Measurements from ENCODE around the gene OR13C9. TPM values are rescaled to one million over a fixed set of nuclear protein-coding genes. Genes with fewer than 3 reads are reported as not detected.
"Not testable (repeated sequence)": the region's sequence is repeated elsewhere in the genome, so short reads cannot be mapped to it uniquely, and the experiment has no call there.

OR13C9 gene
- total RNA-seq (2014; rRNA removed; shearing (Covaris generic); ENCODE audit: low replicate concordance) = not detected in 2 replicates

GRCh38 chr9:104618104-104618503 lies at the start of gene OR13C9:
OR13C9 (minus strand) TSS chr9:104618204; CDS start chr9:104618204, 0 bp downstream.
- no peaks in the 10 kb centered on the region for H4K20me1 ChIP-seq (ENCODE audit: insufficient read depth, low read depth, low read length)
- H3K9me2 ChIP-seq (replicated peaks; ENCODE audit: insufficient read depth, low read length) = no peaks in the 10 kb centered on the region
- DNase-seq = no peak
- no peaks in the 10 kb centered on the region for H3K9me3 ChIP-seq (ENCODE audit: low read length)
- no peak within 1 kb of the TSS for H3K9ac ChIP-seq (ENCODE audit: low read length)
- no peak within 1 kb of the TSS for H3K4me2 ChIP-seq (ENCODE audit: low read depth, low read length, poor library complexity, severe bottlenecking)
- H3K4me1 ChIP-seq (ENCODE audit: low read length) = peaks cover 39% of the 10 kb centered on the region
- H3K36me3 ChIP-seq (ENCODE audit: insufficient read depth, low read length) = no peaks in the 10 kb centered on the region
- H3K79me2 ChIP-seq (ENCODE audit: low read length) = no peaks in the 10 kb centered on the region
- H3K4me3 ChIP-seq (ENCODE audit: low read length) = no peak within 1 kb of the TSS
- H3K27me3 ChIP-seq (ENCODE audit: low read length) = no peaks in the 10 kb centered on the region
- no peak within 1 kb of the TSS for H3K27ac ChIP-seq (ENCODE audit: low read length)
- H2AFZ ChIP-seq (ENCODE audit: low read length) = no peak within 1 kb of the TSS

- no peak overlapping the region for H3K9ac ChIP-seq (ENCODE audit: low read length)
- no peaks in the 10 kb centered on the region for H3K27me3 ChIP-seq (ENCODE audit: low read length)
- peaks cover 29% of the 10 kb centered on the region for H3K4me1 ChIP-seq (ENCODE audit: low read length)
- no peak overlapping the region for H3K4me3 ChIP-seq (ENCODE audit: low read length)
- no peak for DNase-seq
- H3K27ac ChIP-seq (ENCODE audit: low read length) = no peak overlapping the region
- peak overlapping the region; percentile 17 for H3K4me2 ChIP-seq (ENCODE audit: low read depth, low read length, poor library complexity, severe bottlenecking)
- H3K9me2 ChIP-seq (replicated peaks; ENCODE audit: insufficient read depth, low read length) = no peaks in the 10 kb centered on the region
- peaks cover 1% of the 10 kb centered on the region; the same call in 1 of the 2 replicates for H3K9me3 ChIP-seq (ENCODE audit: low read length)
- H3K79me2 ChIP-seq (ENCODE audit: low read length) = no peaks in the 10 kb centered on the region
- no peaks in the 10 kb centered on the region for H4K20me1 ChIP-seq (ENCODE audit: insufficient read depth, low read depth, low read length)
- H2AFZ ChIP-seq (ENCODE audit: low read length) = no peak overlapping the region
- H3K36me3 ChIP-seq (ENCODE audit: insufficient read depth, low read length) = no peaks in the 10 kb centered on the region; the same call in 1 of the 2 replicates
Measured at GRCh38 chr9:104658496-104659195, 40.6 kb upstream of the OR13C9 start.

GRCh38 chr9:104635456-104635855 lies 17.5 kb upstream of the OR13C9 start:
- H3K27ac ChIP-seq (ENCODE audit: low read length) = peak overlapping the region; percentile 74; the same call in 1 of the 2 replicates
- DNase-seq = no peak
- no peak overlapping the region for H3K4me3 ChIP-seq (ENCODE audit: low read length)
- no peaks in the 10 kb centered on the region for H4K20me1 ChIP-seq (ENCODE audit: insufficient read depth, low read depth, low read length)
- H3K79me2 ChIP-seq (ENCODE audit: low read length) = no peaks in the 10 kb centered on the region
- H3K4me1 ChIP-seq (ENCODE audit: low read length) = peaks cover 41% of the 10 kb centered on the region
- peak overlapping the region; percentile 22 for H3K4me2 ChIP-seq (ENCODE audit: low read depth, low read length, poor library complexity, severe bottlenecking)
- no peak overlapping the region for H2AFZ ChIP-seq (ENCODE audit: low read length)
- H3K9me3 ChIP-seq (ENCODE audit: low read length) = no peaks in the 10 kb centered on the region
- no peak overlapping the region for H3K9ac ChIP-seq (ENCODE audit: low read length)
- H3K27me3 ChIP-seq (ENCODE audit: low read length) = no peaks in the 10 kb centered on the region
- no peaks in the 10 kb centered on the region for H3K36me3 ChIP-seq (ENCODE audit: insufficient read depth, low read length)
- no peaks in the 10 kb centered on the region for H3K9me2 ChIP-seq (replicated peaks; ENCODE audit: insufficient read depth, low read length)

GRCh38 chr9:104633976-104634520 lies 16.0 kb upstream of the OR13C9 start:
- Histone ChIP-seq H3K9me3 (ENCODE audit: low read length) (no peaks in the 10 kb centered on the region), H3K4me1 (ENCODE audit: low read length) (peaks cover 41% of the 10 kb centered on the region), H3K4me3 (ENCODE audit: low read length) (no peak overlapping the region), H3K27ac (ENCODE audit: low read length) (no peak overlapping the region), H2AFZ (ENCODE audit: low read length) (no peak overlapping the region), H3K79me2 (ENCODE audit: low read length) (no peaks in the 10 kb centered on the region), H3K9ac (ENCODE audit: low read length) (no peak overlapping the region), H3K36me3 (ENCODE audit: insufficient read depth, low read length) (no peaks in the 10 kb centered on the region), H4K20me1 (ENCODE audit: insufficient read depth, low read depth, low read length) (no peaks in the 10 kb centered on the region), H3K9me2 (replicated peaks; ENCODE audit: insufficient read depth, low read length) (no peaks in the 10 kb centered on the region), H3K27me3 (ENCODE audit: low read length) (no peaks in the 10 kb centered on the region), H3K4me2 (ENCODE audit: low read depth, low read length, poor library complexity, severe bottlenecking) (no peak overlapping the region)
- no peak for DNase-seq

- H3K9me3 ChIP-seq (ENCODE audit: low read length); H3K27ac ChIP-seq (ENCODE audit: low read length); H3K27me3 ChIP-seq (ENCODE audit: low read length); H3K36me3 ChIP-seq (ENCODE audit: insufficient read depth, low read length); H3K79me2 ChIP-seq (ENCODE audit: low read length); H3K9ac ChIP-seq (ENCODE audit: low read length); H3K4me3 ChIP-seq (ENCODE audit: low read length); H4K20me1 ChIP-seq (ENCODE audit: insufficient read depth, low read depth, low read length); H2AFZ ChIP-seq (ENCODE audit: low read length); H3K9me2 ChIP-seq (replicated peaks; ENCODE audit: insufficient read depth, low read length); H3K4me2 ChIP-seq (ENCODE audit: low read depth, low read length, poor library complexity, severe bottlenecking): not testable (repeated sequence)
- peaks cover 24% of the 10 kb centered on the region for H3K4me1 ChIP-seq (ENCODE audit: low read length)
- peak; percentile 60 for DNase-seq
Measured at GRCh38 chr9:104625964-104626363, 8.0 kb upstream of the OR13C9 start.

GRCh38 chr9:104617418-104617817 lies 586 bp downstream of the OR13C9 start:
- Histone ChIP-seq H3K4me2 (ENCODE audit: low read depth, low read length, poor library complexity, severe bottlenecking) (no peak overlapping the region), H3K79me2 (ENCODE audit: low read length) (no peaks in the 10 kb centered on the region), H3K9me3 (ENCODE audit: low read length) (no peaks in the 10 kb centered on the region), H4K20me1 (ENCODE audit: insufficient read depth, low read depth, low read length) (no peaks in the 10 kb centered on the region), H3K9me2 (replicated peaks; ENCODE audit: insufficient read depth, low read length) (no peaks in the 10 kb centered on the region), H2AFZ (ENCODE audit: low read length) (no peak overlapping the region), H3K4me3 (ENCODE audit: low read length) (no peak overlapping the region), H3K27ac (ENCODE audit: low read length) (no peak overlapping the region), H3K4me1 (ENCODE audit: low read length) (peaks cover 39% of the 10 kb centered on the region), H3K36me3 (ENCODE audit: insufficient read depth, low read length) (no peaks in the 10 kb centered on the region), H3K27me3 (ENCODE audit: low read length) (no peaks in the 10 kb centered on the region), H3K9ac (ENCODE audit: low read length) (no peak overlapping the region)
- no peak for DNase-seq

- Histone ChIP-seq H3K9me3 (ENCODE audit: low read length) (no peaks in the 10 kb centered on the region), H3K9me2 (replicated peaks; ENCODE audit: insufficient read depth, low read length) (no peaks in the 10 kb centered on the region), H3K9ac (ENCODE audit: low read length) (no peak overlapping the region), H3K4me1 (ENCODE audit: low read length) (peaks cover 40% of the 10 kb centered on the region), H3K27ac (ENCODE audit: low read length) (no peak overlapping the region), H3K36me3 (ENCODE audit: insufficient read depth, low read length) (no peaks in the 10 kb centered on the region), H4K20me1 (ENCODE audit: insufficient read depth, low read depth, low read length) (no peaks in the 10 kb centered on the region), H3K27me3 (ENCODE audit: low read length) (no peaks in the 10 kb centered on the region), H2AFZ (ENCODE audit: low read length) (no peak overlapping the region), H3K79me2 (ENCODE audit: low read length) (no peaks in the 10 kb centered on the region), H3K4me2 (ENCODE audit: low read depth, low read length, poor library complexity, severe bottlenecking) (no peak overlapping the region), H3K4me3 (ENCODE audit: low read length) (no peak overlapping the region)
- no peak for DNase-seq
Measured at GRCh38 chr9:104611213-104611612, 6.8 kb downstream of the OR13C9 start.

GRCh38 chr9:104608336-104608735 lies 9.7 kb downstream of the OR13C9 start:
- H2AFZ ChIP-seq (ENCODE audit: low read length) = no peak overlapping the region
- H3K9me3 ChIP-seq (ENCODE audit: low read length) = no peaks in the 10 kb centered on the region
- H3K4me2 ChIP-seq (ENCODE audit: low read depth, low read length, poor library complexity, severe bottlenecking) = no peak overlapping the region
- no peaks in the 10 kb centered on the region for H4K20me1 ChIP-seq (ENCODE audit: insufficient read depth, low read depth, low read length)
- no peaks in the 10 kb centered on the region for H3K79me2 ChIP-seq (ENCODE audit: low read length)
- DNase-seq = peak; percentile 71
- no peak overlapping the region for H3K4me3 ChIP-seq (ENCODE audit: low read length)
- peaks cover 34% of the 10 kb centered on the region for H3K4me1 ChIP-seq (ENCODE audit: low read length)
- no peaks in the 10 kb centered on the region for H3K9me2 ChIP-seq (replicated peaks; ENCODE audit: insufficient read depth, low read length)
- H3K36me3 ChIP-seq (ENCODE audit: insufficient read depth, low read length) = no peaks in the 10 kb centered on the region
- no peak overlapping the region for H3K9ac ChIP-seq (ENCODE audit: low read length)
- H3K27me3 ChIP-seq (ENCODE audit: low read length) = no peaks in the 10 kb centered on the region
- H3K27ac ChIP-seq (ENCODE audit: low read length) = no peak overlapping the region

Measured in Karpas-422 (cell line).